GM08714 (cell line): ENCODE results near the gene KIF1A.

Source experiments
- H3K4me3 ChIP-seq: fragments of 200-500 bp; sonication (Bioruptor generic); 2 replicates; pipeline ENCODE4 v1.5.1; 2014; ENCODE audit warnings: mild to moderate bottlenecking, low read length, inconsistent platforms
- ZNF274 ChIP-seq: IDR thresholded peaks from 2 replicates; pipeline ENCODE4 v1.6.1; 2012; ENCODE audit warnings: mild to moderate bottlenecking, low read depth, low read length

KIF1A gene, protein sequence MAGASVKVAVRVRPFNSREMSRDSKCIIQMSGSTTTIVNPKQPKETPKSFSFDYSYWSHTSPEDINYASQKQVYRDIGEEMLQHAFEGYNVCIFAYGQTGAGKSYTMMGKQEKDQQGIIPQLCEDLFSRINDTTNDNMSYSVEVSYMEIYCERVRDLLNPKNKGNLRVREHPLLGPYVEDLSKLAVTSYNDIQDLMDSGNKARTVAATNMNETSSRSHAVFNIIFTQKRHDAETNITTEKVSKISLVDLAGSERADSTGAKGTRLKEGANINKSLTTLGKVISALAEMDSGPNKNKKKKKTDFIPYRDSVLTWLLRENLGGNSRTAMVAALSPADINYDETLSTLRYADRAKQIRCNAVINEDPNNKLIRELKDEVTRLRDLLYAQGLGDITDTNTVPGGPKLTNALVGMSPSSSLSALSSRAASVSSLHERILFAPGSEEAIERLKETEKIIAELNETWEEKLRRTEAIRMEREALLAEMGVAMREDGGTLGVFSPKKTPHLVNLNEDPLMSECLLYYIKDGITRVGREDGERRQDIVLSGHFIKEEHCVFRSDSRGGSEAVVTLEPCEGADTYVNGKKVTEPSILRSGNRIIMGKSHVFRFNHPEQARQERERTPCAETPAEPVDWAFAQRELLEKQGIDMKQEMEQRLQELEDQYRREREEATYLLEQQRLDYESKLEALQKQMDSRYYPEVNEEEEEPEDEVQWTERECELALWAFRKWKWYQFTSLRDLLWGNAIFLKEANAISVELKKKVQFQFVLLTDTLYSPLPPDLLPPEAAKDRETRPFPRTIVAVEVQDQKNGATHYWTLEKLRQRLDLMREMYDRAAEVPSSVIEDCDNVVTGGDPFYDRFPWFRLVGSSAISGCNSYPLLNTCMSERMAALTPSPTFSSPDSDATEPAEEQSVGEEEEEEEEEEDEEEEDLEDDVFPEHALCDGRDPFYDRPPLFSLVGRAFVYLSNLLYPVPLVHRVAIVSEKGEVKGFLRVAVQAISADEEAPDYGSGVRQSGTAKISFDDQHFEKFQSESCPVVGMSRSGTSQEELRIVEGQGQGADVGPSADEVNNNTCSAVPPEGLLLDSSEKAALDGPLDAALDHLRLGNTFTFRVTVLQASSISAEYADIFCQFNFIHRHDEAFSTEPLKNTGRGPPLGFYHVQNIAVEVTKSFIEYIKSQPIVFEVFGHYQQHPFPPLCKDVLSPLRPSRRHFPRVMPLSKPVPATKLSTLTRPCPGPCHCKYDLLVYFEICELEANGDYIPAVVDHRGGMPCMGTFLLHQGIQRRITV (N-terminal part only)

DNA sequence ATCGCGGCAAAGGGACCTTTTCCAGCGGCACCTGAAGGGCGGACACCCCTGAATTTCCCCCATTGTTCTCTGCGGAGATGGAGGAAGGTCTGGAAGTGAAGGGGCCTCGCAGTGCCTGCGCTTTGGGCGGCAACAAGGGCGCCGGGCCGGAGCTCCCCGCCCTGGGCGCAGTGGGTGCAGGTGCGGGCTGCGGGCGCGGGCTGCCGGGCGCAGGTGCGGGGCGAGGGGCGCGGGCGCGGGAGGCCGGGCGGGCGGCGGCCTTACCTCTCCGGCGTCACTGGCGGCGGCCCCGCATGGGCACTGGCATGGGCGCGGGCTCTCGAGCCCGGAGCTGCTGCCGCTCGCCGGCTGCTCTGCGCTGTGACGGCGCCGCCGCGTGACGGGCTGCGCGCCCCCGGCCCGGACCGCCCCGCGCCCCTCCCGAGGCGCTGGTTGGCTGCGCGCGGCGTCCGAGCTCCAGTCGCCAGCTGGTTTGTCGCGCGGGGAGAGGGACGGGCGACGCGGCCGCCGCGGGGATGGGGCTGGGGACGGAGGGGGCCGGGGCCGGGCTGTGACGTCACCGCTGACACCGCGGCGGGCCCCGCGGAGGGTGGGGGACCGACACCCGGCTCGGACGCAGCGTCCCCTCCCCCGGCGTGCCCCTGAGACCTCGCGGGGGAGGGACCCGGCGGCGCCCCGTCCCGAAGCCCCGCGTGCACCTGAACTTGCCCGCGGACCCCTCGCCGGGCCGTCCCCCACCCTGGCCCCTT, at the start of gene KIF1A:
TSS of gene KIF1A (minus strand) at position 362 of the 749 bp plus-strand sequence. CDS start 22,467 bp downstream, outside the sequence.
- H3K4me3 ChIP-seq, result no peak within 1 kb of the TSS
- no peak for TF ChIP-seq ZNF274

DNA sequence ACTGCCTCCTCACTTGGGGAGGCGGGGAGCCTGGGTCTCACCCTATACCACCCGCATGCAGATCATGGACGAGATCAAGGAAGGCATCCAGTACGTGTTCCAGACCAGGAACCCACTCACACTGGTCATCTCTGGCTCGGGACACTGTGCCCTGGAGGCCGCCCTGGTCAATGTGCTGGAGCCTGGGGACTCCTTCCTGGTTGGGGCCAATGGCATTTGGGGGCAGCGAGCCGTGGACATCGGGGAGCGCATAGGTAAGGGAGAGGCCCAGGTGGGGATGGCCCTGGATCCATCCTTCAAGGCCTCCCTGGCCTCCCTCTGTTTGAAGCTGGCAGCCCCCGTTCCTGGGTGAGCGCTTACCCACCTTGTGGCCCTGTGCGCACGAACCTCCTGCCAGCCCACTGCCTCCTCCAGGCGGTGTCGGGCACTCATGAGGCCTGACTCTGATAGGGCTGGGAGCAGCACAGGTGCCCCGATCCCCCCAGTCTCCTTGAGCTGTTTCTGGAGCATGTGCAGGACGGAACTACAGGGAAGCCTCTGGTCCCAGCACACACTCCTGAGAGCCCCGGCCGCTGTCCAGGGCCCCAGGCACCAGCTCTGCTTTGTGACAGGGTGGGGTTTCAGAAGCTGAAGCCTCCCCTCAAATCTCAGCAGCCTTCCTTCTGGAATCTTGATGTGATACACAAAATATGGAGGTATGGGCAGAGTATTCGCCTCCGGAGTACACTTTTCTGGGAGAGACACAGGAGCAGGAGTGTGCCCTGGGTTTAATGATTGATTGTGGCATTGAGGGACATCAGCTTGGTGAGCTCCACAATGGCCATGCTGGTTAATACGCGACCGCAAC, 49.3 kb upstream of the KIF1A start:
- no peak for TF ChIP-seq ZNF274

DNA sequence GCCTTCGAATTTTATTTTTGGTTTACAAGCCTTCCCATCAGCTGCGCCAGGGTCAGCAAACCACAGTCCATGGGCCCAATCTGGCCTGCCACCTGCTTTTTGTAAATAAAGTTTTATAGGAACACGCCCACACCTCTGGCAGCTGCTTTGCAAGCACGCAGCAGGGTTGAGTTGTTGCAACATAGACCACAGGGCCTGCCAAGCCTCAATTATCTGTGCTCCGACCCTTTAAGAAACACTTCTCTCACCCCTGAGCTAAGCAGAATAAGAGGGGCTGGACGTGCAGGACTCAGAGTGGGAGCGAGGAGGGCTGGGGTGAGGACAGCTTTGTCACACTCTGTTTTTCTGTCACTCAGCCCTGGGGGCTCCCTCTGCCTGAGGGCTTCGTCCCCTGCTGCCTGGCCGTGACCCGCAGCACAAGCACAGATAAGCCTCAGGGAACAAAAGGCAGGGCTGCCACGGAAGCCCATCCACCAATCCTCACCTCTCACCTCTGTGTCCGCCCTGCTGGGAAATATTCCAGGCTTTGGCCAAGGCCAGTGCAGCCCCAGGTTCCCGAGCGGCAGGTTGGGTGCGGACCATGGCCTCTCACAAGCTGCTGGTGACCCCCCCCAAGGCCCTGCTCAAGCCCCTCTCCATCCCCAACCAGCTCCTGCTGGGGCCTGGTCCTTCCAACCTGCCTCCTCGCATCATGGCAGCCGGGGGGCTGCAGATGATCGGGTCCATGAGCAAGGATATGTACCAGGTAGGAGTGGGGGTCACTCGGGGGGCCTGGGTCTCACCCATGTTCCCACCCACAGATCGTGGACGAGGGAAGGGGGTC, 48.5 kb upstream of the KIF1A start, which contains the start of gene AGXT:
TSS of gene AGXT (plus strand) at position 539 of the 823 bp plus-strand sequence. CDS start at position 581, 42 bp downstream.
- no peak within 1 kb of the TSS for H3K4me3 ChIP-seq
- TF ChIP-seq ZNF274, result no peak

More for the DNA sequence above, 49.3 kb upstream of the KIF1A start:
- H3K4me3 ChIP-seq, result no peak overlapping the region

DNA sequence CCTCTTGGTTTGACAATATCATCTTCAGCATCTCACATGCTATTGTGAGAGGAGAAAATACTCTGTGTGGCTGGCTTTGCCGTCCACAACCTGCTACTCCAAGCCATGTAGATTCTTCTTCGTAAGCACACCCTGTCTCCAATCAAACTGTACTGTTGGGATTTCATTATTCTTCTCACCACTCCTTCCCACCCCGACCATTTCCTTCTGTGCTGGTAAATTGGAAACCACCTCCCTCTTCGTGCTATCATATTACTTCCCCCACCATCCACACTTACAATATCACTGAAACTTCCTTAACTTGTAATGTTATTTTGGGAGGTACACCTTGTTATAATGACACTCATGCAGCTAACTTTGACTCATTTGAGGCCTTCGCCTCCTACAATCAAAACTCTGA, 45.4 kb upstream of the KIF1A start:
- no peak for TF ChIP-seq ZNF274
- H3K4me3 ChIP-seq, result no peak overlapping the region

DNA sequence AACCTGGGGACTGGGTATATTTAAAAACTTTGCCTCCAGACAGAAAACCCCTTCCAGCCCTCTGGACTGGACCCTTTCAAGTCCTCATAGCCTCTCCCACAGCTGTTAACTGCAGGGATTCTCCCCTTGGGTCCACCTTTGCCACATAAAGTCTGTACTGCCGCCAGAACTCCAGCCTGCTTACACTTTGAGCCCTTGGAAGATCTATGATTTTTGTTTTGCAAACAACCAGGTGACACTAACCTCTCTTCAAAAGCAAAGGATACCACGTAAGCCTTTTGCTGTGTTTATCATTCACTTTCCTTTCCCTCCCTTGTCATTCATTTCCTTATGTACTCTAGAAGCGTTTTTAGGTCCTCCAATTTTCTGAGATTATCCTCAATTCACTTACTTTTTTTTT, 44.5 kb upstream of the KIF1A start:
- no peak for TF ChIP-seq ZNF274

GRCh38 chr2:240861547-240861946, 41.5 kb upstream of the KIF1A start:
- no peak for TF ChIP-seq ZNF274
- H3K4me3 ChIP-seq, result no peak overlapping the region

More for the DNA sequence above, 44.5 kb upstream of the KIF1A start:
- H3K4me3 ChIP-seq, result no peak overlapping the region

DNA sequence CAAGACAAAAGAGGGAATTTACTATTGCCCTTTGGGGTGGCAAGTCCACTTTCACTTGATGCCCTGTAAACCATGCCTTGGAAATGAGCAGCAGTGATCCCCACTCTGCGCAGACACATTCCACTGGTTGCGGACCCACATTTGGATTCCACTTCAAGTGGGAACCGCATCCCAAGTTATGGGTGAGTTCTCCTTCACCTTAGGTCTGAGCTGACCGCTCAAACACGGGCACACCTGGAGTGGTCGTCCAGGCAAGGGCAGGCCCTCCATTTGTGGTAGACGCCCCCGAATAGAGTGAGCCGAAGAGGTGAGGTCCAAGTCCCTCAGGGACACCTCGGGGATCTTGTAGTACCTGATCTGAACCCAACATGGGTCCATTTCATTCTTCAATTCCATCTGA, 38.9 kb upstream of the KIF1A start:
- no peak for TF ChIP-seq ZNF274

DNA sequence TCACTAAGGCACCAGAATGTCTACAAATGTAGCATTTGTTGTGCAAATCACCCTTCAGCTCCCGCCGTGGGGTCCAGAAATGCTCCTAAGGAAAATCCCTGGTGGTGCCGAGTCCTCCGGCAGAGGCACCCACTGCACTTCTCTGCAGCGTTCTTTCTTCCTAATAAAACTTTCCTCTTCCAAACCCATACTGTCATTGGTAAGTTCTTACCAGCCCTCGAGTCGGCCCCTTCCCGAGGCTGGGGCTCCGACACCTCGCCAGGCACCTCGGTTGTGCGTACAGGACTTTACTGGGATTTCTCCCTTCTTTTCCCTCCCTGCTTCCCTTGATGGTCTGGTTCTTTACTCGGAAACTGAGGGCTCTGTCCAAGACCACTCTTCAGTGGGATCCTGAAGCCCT, 38.3 kb upstream of the KIF1A start:
- TF ChIP-seq ZNF274, result no peak
- no peak overlapping the region for H3K4me3 ChIP-seq

More for the DNA sequence above, 38.9 kb upstream of the KIF1A start:
- H3K4me3 ChIP-seq, result no peak overlapping the region

DNA sequence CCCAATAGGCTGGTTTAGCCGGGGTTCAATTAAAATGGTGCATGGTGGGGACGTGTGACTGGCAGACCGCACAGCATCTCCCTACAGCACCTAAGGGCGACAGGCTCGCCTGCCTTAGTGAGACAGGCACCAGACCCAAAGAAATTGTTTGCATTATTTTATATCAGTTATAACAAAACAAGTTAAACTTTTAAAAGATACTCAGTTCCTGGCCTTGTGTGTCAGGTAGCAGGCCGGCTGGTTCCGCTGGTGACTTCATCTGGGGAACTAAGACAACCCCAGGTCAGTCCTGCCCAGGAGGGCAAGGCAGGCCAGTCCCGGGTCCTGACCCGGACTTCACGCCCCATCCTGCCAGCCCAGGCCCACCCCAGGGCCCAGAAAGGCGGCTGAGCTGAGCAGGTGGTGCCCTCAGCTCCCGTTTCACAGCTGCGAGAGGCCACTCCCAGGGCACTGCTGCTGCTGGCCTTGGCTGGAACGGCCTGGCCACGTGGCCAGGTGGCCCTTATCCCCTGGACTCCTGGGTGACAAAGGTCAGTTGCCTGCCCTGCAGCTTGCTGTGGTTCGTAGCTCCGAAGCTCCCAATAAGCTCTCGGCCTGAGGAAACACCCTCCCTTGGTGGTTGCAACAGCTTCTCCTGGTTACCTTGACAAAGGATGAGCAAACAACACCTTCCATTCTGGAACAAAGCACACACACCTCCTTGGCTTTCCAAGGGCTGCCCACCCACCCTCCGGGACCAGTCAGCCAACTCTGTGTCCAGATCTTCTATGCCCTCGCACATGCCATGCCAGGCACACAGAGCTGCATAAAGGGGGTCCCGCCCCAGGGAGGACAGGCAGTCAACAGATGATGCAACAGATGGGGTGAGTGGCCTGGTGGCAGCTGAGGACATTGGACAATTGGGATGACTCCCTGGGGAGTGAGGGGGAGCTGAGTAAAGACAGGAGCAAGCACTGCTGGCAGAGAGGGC, 37.3 kb upstream of the KIF1A start:
- no peak for TF ChIP-seq ZNF274
- H3K4me3 ChIP-seq, result no peak overlapping the region

DNA sequence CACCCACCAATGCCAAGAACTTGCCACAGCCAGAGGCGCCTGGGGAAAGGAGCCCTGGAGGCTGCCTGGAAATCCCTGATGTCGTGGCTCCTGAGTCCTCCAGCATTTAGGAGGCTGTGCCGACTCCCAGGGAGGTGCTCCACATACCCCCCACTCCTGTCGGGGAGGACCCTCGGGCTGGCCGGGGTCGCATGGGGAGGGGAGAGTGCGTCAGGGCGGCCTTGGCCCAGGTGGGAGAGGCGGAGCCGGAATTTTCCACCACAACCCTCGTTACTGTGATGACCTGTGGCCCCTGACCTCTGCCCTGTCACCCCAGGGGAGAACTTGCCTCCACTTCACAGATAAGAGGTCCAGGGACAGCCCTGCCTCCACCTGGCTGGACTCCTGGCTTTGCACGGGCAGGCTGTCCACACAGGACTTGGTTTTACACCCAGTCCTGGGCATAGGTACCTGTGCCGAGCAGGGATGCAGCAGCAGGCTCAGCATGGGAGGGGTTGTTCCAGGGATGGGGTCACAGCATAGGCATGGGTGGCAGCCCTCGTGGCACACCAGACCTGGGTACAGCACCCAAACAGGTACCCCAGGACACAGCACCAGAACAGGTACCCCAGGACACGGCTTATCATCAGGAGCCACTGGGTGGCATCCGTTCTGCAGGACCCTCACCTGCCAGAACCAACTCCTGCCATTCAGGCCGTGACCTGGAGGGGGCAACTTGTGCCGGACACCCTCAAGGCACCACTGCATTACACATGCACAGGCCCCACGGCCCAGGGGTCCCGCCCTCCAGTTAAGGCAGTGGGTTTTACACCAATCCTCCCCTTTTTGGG, 36.3 kb upstream of the KIF1A start:
- no peak overlapping the region for H3K4me3 ChIP-seq
- TF ChIP-seq ZNF274, result no peak
